ENCODE measurements around the gene CBX4.
A peak's percentile ranks its signal among the peaks of the same experiment; 100 is the strongest.

CBX4 gene

DNA sequence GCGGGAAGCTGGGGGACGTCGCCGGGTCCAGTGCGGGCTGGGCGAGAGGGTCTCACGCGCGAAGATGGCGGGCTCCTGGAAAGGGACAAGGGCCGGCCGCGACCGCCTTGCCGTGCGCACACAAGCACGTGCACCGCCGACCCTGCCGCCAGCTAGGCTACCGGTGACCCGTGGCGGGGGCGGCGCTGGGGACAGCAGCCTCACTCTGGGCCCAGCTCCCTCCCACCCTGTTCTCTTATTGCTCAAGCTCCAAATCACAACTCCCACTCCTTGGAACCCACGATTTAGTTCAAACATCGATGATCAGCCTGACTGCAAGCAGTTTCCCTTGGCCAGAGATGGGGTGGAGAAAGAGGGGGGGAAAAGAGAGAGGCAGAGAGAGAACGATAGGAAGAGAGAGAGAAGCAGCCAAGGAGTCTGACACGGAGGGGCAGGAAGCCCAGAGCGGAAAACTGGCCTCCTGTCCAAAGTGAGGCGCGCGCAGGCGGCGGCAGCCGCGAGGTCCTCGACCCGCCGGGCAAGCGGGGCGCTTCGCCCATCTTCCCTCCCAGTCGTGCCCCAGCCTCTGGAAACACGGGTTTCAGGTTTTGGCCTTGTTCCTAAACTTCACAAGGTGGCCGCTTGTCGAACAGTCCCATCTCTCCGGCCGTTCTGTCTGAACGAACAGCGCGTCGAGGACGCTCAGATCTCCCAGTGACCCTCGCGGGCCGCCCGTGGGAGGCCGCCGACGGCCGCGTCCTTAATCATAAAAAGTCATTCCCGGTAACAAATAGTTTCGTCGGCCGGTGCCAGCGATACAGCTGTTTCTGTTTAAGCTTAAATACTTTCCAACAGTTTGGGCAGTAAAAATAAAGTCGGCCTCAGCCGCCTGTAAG, 40.7 kb downstream of the CBX4 start:
- ChIA-PET CTCF (interaction anchor here (0.6 to 1.5 kb wide), 3 partner anchors 10 to 192 kb away, joined by 3 to 7 read pairs (median 3); no protein-coding TSS in a partner anchor), POLR2A (ENCODE audit: low non-redundant PET) (no interaction called here)
- DNase-seq (ENCODE audit: low spot score): no peak
- TF ChIP-seq, protein P1, sequence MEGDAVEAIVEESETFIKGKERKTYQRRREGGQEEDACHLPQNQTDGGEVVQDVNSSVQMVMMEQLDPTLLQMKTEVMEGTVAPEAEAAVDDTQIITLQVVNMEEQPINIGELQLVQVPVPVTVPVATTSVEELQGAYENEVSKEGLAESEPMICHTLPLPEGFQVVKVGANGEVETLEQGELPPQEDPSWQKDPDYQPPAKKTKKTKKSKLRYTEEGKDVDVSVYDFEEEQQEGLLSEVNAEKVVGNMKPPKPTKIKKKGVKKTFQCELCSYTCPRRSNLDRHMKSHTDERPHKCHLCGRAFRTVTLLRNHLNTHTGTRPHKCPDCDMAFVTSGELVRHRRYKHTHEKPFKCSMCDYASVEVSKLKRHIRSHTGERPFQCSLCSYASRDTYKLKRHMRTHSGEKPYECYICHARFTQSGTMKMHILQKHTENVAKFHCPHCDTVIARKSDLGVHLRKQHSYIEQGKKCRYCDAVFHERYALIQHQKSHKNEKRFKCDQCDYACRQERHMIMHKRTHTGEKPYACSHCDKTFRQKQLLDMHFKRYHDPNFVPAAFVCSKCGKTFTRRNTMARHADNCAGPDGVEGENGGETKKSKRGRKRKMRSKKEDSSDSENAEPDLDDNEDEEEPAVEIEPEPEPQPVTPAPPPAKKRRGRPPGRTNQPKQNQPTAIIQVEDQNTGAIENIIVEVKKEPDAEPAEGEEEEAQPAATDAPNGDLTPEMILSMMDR (conservative IDR thresholded peaks at IDR 0.05; ENCODE audit: low read depth): no peak
- H3K27ac ChIP-seq: no peak overlapping the region

DNA sequence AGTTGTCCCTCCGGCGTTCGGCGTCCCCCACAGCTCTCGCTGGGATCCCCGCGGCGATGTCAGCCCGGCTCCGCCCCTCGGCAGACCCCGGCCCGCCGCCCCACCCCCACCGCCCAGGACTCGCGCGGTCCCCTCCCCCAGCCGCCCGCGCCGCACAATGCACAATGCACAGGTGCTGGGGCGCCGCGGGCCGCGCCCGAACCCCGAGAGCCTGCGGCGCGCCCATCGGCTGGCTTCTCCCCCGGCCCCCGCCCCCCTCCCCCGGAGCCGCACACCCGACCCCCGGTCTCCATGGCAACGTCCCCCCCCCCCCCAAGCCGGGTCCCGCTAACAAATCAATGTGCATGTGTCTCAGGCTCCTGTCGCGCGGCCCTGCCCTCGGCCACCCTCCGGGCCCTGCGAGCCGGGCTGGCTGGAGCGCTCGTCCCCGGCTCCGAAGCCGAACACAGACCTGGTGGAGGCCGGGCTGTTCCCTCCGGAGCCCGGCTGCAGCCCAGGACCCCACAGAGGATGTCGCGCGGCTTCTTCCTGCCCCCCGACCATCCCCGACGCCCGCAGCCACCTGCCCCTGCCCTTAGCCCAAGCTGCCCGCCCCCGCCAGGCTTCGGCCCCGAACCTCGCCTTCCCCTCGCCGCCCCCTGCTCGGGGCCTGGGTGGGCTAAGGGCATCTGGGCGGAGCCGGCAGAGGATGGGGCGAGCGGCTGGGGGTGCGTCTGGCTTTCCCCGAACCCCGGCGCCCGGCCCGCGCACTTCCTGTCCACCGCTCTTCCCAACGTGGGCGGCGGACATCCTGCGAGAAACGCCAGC, 41.5 kb downstream of the CBX4 start:
- POLR2A ChIA-PET (ENCODE audit: low non-redundant PET): interaction anchor here (0.6 kb wide), 1 partner anchor 32 kb away, joined by 3 read pairs; no protein-coding TSS in a partner anchor
- TF ChIP-seq, protein P1 (conservative IDR thresholded peaks at IDR 0.05; ENCODE audit: low read depth): no peak
- DNase-seq (ENCODE audit: low spot score): no peak
- H3K27ac ChIP-seq: peak overlapping the region; percentile 76
- CTCF ChIA-PET: interaction anchor here (0.6 to 1.1 kb wide), 2 partner anchors 10 to 14 kb away, joined by 3 to 4 read pairs; no protein-coding TSS in a partner anchor

DNA sequence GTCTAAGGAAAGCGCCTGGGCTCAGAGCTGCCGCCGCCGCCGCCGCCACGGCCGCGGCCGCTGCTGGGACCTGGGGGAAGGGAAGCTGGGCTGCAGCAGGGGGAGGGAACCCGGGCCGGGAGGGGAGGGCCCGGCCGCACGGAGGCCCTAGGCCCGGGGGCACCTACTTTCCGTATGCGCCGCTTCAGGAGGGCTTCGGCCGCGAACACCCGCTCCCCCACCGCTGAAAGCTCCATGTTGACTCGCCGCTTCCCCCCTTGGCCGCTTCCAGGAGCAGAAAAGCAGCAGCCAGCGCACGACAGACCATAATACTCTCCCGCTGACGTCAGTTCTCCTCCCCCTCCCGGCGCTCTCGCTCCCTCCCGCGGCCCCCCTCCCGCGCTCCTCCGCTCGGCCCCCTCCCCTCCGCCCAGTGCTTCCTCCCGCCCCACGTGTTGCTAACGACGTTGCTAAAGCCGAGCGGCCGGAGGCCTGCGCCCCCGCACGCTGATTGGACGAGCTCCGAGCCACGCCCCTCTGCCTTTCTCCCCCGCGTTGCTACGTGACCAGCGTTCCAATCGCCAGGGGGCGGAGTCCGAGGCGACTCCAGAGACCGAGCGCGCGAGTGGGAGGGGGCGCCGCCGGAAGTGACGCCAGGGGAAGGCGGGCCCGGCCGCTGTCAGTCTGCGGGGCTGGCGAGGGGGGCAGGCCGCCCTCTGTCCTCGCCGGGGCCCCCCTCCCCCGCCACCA, 42.3 kb downstream of the CBX4 start, which contains the start of gene CBX8:
CBX8 (minus strand) TSS at position 315 of the 729 bp plus-strand sequence; CDS start at position 236, 79 bp downstream.
- POLR2A ChIA-PET (ENCODE audit: low non-redundant PET): interaction anchor here (0.6 kb wide), 1 partner anchor 33 kb away, joined by 3 read pairs; no protein-coding TSS in a partner anchor
- TF ChIP-seq, protein P1 (conservative IDR thresholded peaks at IDR 0.05; ENCODE audit: low read depth): no peak

DNA sequence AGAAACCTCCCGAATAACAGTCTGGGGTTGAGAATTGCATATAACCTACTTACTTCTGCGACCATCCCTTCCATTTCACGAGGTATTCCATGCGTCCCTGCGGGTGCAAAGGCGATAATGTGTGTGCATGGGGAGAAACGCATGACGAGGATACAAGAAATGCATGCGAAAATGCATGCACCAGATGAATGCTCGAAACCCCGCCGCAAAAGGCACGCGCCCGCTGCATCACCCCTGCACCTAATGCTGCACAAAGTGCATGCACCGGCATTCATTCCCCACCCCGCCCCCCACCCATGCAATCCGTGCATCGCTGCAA, 42.8 kb downstream of the CBX4 start:
- CTCF ChIA-PET: interaction anchor here (0.9 to 1.1 kb wide), 3 partner anchors 11 to 55 kb away, joined by 3 to 6 read pairs (median 4); partner anchors contain the start of gene CBX4
- POLR2A ChIA-PET (ENCODE audit: low non-redundant PET): no interaction called here
- peak overlapping the region; percentile 76 for H3K27ac ChIP-seq
- no peak for DNase-seq (ENCODE audit: low spot score)
- TF ChIP-seq, protein P1 (conservative IDR thresholded peaks at IDR 0.05; ENCODE audit: low read depth): no peak

More for the DNA sequence above, 42.3 kb downstream of the CBX4 start, which contains the start of gene CBX8:
- H3K27ac ChIP-seq: peak within 1 kb of the TSS; percentile 76
- DNase-seq (ENCODE audit: low spot score): peak; percentile 99
- CTCF ChIA-PET: interaction anchor here (0.9 to 1.1 kb wide), 3 partner anchors 11 to 55 kb away, joined by 3 to 6 read pairs (median 4); partner anchors contain the start of gene CBX4

DNA sequence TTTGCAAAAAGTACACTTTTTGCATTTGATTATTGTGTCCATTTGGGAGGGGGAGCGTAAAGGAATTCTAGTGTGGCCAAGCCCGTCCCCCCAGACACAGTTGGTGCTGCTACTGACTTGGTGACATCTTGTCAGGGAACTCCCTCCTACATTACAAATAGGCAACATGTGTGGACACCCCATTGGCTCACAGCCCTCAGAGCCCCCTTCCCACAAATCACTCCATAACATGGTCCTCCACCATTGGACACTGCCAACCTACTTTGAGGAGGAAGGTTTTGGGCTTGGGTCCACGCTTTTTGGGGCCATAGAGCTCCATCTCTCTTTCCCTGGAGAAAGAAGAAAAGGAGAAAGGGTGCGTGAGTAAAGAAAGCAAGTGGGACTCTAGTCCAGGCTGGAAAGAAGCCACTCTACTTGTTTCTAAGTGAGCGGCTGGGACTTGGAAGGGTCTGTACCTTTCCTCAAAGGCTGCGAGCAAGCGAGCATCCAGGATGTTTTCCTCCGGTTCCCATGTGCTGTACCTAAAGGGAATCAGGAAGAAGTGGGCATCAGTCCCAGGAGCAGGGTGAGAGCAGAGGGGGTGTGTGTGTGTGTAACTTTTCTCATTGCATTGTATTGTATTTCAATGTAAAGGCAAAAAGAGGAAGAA, 43.3 kb downstream of the CBX4 start:
- DNase-seq (ENCODE audit: low spot score): no peak
- ChIA-PET POLR2A (ENCODE audit: low non-redundant PET) (no interaction called here), CTCF (interaction anchor here (0.6 to 1.1 kb wide), 3 partner anchors 12 to 287 kb away, joined by 3 to 6 read pairs (median 4); no protein-coding TSS in a partner anchor)
- H3K27ac ChIP-seq: peak overlapping the region; percentile 76; the same call in 1 of the 2 replicates
- TF ChIP-seq, protein P1 (conservative IDR thresholded peaks at IDR 0.05; ENCODE audit: low read depth): no peak
